ENCODE measurements around the gene CYB5D1. TPM values are rescaled to one million over a fixed set of nuclear protein-coding genes. Genes with fewer than 3 reads are reported as not detected.

The CYB5D1 gene
- total RNA-seq, 4 donors from 2014 or later = 14.9 to 29.5 (median 23.5) TPM

- Histone ChIP-seq H3K9me3 (no peaks in the 10 kb centered on the region), H3K36me3 (no peaks in the 10 kb centered on the region), H3K4me1 (peaks cover 31 to 36% of the 10 kb centered on the region in 2 donors), H3K4me3 (replicated peaks in 1 of 3) (peak overlapping the region in 1 of 3 donors; percentile 2), H3K27me3 (no peaks in the 10 kb centered on the region), H3K27ac (peak overlapping the region; percentile 83 to 98 (median 85))
- DNase-seq = no peak
- no peak for TF ChIP-seq POLR2A (IDR thresholded peaks at IDR 0.05)
- TF ChIP-seq CTCF (IDR thresholded peaks at IDR 0.05) = no peak
- 3 to 4% methylated on average over 3 of the region's 3 CpGs for WGBS, 2 donors
- intact Hi-C loops (cut with DNase I) = no loop called here
Measured at GRCh38 chr17:7883781-7884386, 26.1 kb downstream of the CYB5D1 start.

- intact Hi-C loops (cut with DNase I) = no loop called here
- H3K4me3 ChIP-seq (replicated peaks in 1 of 3) = peak overlapping the region in 1 of 3 donors; percentile 49
- peak; percentile 23 to 33 for DNase-seq
- H3K4me1 ChIP-seq = peaks cover 40 to 45% of the 10 kb centered on the region in 2 donors
- H3K27me3 ChIP-seq = no peaks in the 10 kb centered on the region
- H3K36me3 ChIP-seq = no peaks in the 10 kb centered on the region
- TF ChIP-seq POLR2A (IDR thresholded peaks at IDR 0.05) (peak in 1 of 2 donors; percentile 32), CTCF (IDR thresholded peaks at IDR 0.05) (no peak)
- no peaks in the 10 kb centered on the region for H3K9me3 ChIP-seq
- peak overlapping the region; percentile 85 to 98 (median 92) for H3K27ac ChIP-seq
- WGBS, 2 donors = 0 to 1% methylated on average over 32 to 39 of the region's 100 CpGs
Measured at GRCh38 chr17:7884581-7885366, 27.0 kb downstream of the CYB5D1 start.

GRCh38 chr17:7885367-7886226 lies 27.8 kb downstream of the CYB5D1 start:
- intact Hi-C loops (cut with DNase I) = no loop called here
- peak; percentile 66 to 86 for DNase-seq
- peak overlapping the region; percentile 79 to 98 (median 92) for H3K27ac ChIP-seq
- WGBS, 2 donors = 0% methylated on average over 14 to 20 of the region's 64 CpGs
- H3K4me3 ChIP-seq (replicated peaks in 1 of 3) = peak overlapping the region; percentile 49 to 88 (median 72)
- H3K9me3 ChIP-seq = no peaks in the 10 kb centered on the region
- H3K4me1 ChIP-seq = peaks cover 40 to 49% of the 10 kb centered on the region in 2 donors
- TF ChIP-seq CTCF (IDR thresholded peaks at IDR 0.05) (no peak), POLR2A (IDR thresholded peaks at IDR 0.05) (peak in 1 of 2 donors; percentile 57)
- H3K27me3 ChIP-seq = no peaks in the 10 kb centered on the region
- peaks cover 0 to 2% of the 10 kb centered on the region in 2 donors for H3K36me3 ChIP-seq

GRCh38 chr17:7886227-7887037 lies 28.6 kb downstream of the CYB5D1 start:
- peak in 1 of 2 donors; percentile 19 for TF ChIP-seq POLR2A (IDR thresholded peaks at IDR 0.05)
- TF ChIP-seq CTCF (IDR thresholded peaks at IDR 0.05) = no peak
- H3K36me3 ChIP-seq = peaks cover 8 to 10% of the 10 kb centered on the region in 2 donors
- intact Hi-C loops (cut with DNase I) = no loop called here
- DNase-seq = peak in 1 of 2 donors; percentile 45
- no peaks in the 10 kb centered on the region for H3K27me3 ChIP-seq
- H3K9me3 ChIP-seq = no peaks in the 10 kb centered on the region
- peak overlapping the region in 2 of 3 donors; percentile 49 to 88 for H3K4me3 ChIP-seq (replicated peaks in 1 of 3)
- peaks cover 40 to 49% of the 10 kb centered on the region in 2 donors for H3K4me1 ChIP-seq
- H3K27ac ChIP-seq = peak overlapping the region; percentile 79 to 98 (median 92)
- 7 to 10% methylated on average over 20 to 24 of the region's 30 CpGs for WGBS, 2 donors

All from thyroid gland (tissue), 4 donors.